AG20443 (cell line): ENCODE results near the gene ARHGAP6.
"Not testable (repeated sequence)": the region's sequence is repeated elsewhere in the genome, so short reads cannot be mapped to it uniquely, and the experiment has no call there.

ENCODE experiments used
- DNase-seq: peaks from one replicate; pipeline ENCODE4 v3.0.0; 2012; ENCODE audit warnings: low spot score, mixed read lengths

Gene ARHGAP6

GRCh38 chrX:11146411-11146810 is 519.3 kb downstream of the ARHGAP6 start:
- DNase-seq = no peak

GRCh38 chrX:11143931-11144678 is 521.6 kb downstream of the ARHGAP6 start:
- peak; percentile 65 for DNase-seq

- DNase-seq = no peak
These were observed 527.0 kb downstream of the ARHGAP6 start for GRCh38 chrX:11138498-11139390.

GRCh38 chrX:11137543-11138139 is 528.1 kb downstream of the ARHGAP6 start:
- peak; percentile 11 for DNase-seq

DNA sequence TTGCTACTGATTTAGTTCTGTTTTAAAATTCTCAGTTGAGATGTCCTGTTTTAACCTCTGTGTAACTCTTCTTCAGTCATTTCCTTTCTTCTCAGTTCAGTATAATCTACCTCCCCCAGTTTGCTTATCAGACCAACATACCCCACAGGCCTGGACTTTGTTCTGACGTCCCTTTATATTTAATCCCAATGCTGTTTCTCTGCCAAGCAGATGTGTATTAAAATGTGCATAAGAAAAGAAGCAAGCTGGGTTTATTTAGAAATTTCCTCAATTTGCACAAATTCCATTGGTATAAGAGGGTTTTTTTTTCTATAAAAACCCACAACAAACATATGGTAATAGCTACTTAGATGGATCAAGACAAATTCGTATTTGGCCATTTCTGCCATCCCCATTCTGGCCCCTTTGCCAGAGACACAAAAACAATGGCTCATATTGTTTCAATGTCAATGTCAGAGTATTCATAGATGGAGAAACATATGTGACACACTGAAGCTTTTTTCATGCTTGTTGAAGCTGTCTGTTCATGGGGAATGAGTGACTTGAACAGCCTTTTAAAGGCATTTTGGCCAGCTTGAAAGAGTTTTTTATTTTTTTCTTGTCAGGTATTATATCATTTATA is 530.0 kb downstream of the ARHGAP6 start:
- DNase-seq = no peak

DNA sequence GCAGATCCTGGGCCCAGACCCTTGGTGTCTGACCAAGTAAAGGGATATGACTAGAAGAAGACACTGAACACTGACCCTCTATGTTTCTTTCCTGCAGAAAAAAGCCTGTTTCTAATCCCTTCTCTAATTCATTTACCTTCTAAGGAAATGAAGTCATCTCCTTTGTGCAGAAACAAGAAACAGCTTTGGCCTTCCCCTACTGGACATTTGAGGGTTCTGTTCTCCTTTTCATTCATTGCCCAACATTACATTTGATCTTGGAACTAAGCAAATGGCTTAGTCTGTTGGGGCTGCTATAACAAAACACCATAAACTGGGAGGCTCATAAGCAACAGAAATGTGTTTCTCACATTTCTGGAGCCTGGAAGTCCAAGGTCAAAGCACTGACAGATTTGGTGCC is 534.6 kb downstream of the ARHGAP6 start:
- no peak for DNase-seq

DNA sequence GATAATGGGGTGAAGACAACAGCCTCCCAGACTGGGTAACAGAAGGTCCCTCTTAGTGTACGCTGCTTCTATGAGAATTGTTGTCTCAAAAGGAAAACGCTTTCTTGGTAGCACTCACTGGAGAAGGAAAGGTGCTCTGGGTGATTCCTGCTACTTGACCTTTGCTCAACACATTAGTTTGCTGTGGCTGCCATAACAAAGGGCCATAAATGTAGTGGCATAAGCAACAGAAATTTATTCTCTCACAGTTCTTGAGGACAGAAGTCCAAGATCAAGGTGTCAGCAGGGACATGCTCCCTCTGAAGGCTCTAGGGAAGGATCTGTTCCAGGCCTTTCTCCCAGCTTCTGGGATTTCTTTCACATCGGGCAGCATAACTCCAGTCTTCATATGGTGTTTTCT is 535.6 kb downstream of the ARHGAP6 start:
- no peak for DNase-seq

GRCh38 chrX:11129534-11130105 is 536.1 kb downstream of the ARHGAP6 start:
- no peak for DNase-seq

GRCh38 chrX:11125060-11125459 is 540.7 kb downstream of the ARHGAP6 start:
- DNase-seq = no peak

- DNase-seq = no peak
These were observed 541.6 kb downstream of the ARHGAP6 start for GRCh38 chrX:11124112-11124511.

DNA sequence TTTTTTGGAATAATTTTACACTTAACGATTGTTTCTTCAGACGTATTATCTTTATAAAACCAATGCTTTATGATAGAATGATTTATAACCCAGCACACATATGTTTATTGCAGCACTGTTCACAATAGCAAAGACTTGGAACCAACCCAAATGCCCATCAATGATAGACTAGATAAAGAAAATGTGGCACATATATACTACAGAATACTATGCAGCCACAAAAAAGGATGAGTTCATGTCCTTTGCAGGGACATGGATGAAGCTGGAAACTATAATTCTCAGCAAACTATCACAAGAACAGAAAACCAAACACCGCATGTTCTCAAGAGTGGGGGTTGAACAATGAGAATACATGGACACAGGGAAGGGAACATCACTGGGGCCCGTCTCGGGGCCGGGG is 542.6 kb downstream of the ARHGAP6 start:
- not testable (repeated sequence) for DNase-seq

- no peak for DNase-seq
These were observed 546.3 kb downstream of the ARHGAP6 start for GRCh38 chrX:11119313-11119943.

- no peak for DNase-seq
These were observed 548.0 kb downstream of the ARHGAP6 start for GRCh38 chrX:11117745-11118144.

DNA sequence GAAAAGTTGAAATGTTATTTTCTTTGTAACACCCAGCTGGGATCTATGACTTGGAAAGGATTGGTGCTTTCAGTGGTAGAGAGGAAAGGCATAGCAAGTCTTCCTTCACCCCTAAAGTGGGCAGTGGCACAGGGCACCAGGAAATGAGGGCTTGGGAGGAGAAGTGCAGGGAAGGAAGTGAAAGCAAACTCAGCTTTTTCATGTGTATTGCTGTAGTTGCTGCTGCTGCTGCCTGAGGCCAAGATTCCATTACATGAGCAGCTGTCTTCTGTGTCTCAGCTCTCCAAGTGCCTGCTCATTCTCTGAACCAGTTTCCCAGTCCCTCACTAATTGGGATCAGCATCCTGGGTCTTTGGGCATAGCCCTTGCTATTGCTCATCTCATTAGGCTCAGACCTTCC is 552.0 kb downstream of the ARHGAP6 start:
- no peak for DNase-seq

DNA sequence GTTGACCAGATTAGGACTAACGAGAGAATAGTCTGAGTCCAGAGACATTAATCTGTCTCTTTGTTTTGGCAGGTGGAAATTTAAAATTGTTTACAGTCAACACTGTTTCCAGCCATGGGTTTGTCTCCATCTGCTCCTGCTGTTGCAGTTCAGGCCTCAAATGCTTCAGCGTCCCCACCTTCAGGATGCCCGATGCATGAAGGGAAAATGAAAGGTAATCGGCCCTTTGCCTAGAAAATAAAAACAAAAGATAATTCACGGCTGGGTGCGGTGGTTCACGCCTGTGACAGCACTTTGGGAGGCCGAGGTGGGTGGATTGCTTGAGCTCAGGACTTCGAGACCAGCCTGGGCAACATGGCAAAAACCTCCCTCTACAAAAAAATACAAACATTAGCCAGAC is 553.8 kb downstream of the ARHGAP6 start:
- no peak for DNase-seq

DNA sequence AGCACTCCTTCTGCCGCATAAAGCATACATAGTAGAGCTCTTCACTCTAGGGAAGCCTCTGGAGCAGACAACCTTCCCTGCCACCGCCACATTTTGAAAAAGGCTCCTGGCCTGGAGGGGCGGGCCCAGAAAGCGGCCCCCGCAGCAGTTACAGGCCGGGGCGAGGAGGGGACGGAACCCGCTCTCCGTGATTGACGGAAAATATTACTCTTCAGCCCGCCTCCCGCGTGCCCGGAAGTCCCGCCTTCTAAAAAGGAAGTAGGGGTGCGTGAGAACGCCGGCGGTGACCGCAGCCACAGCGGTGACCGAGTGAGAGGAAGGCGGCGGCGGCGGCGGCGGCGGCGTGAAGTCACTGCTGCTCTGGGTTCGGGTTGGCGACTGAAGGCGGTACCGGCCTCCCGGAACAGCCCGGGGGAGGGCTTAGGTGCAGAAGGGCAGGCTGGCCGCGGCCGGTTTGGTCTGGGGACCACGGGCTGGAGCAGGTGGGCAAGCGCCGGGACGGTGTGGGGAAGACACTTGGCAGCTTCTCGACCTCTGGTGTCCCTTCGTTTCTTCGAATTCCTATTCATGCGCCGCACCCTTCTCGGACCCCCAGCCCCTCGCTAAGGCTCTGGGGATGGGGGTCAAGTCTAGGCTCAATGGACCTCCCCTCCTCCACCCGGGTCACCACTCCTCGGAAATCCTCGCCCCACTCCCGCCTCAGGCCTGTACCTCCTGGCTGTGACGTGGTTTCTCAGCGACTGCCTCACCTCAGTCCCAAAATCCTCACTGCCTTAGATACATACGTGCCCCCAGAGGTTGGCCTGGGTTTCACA is 554.5 kb downstream of the ARHGAP6 start, which contains the start of gene HCCS:
TSS of gene HCCS (plus strand) at position 296 of the 815 bp plus-strand sequence. CDS start 729 bp downstream, outside the sequence.
- DNase-seq = peak; percentile 91

GRCh38 chrX:11109968-11110367 is 555.8 kb downstream of the ARHGAP6 start:
- DNase-seq = no peak

GRCh38 chrX:11108253-11108941 is 557.3 kb downstream of the ARHGAP6 start:
- DNase-seq = no peak

- no peak for DNase-seq
These were observed 560.6 kb downstream of the ARHGAP6 start for GRCh38 chrX:11105080-11105479.

DNA sequence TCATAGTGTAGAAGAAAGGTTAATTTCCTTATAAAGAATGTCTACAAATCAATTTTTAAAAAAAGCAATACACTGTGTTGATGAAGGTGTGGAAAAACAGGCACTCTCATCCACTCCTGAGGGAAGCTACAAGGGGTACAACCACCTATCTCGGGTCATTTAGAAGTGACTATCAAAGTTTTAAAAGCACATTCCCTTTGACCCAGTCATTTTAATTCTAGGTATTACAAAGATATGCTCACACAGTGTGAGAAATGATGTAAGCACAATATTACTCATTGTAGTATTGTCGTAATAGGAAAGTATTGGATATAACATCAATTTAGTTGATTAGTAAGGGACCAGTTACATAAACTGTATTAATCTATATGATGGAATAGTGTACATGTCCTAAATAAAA is 562.0 kb downstream of the ARHGAP6 start:
- no peak for DNase-seq
